ENCODE measurements around the gene RUBCNL.

RUBCNL gene

DNA sequence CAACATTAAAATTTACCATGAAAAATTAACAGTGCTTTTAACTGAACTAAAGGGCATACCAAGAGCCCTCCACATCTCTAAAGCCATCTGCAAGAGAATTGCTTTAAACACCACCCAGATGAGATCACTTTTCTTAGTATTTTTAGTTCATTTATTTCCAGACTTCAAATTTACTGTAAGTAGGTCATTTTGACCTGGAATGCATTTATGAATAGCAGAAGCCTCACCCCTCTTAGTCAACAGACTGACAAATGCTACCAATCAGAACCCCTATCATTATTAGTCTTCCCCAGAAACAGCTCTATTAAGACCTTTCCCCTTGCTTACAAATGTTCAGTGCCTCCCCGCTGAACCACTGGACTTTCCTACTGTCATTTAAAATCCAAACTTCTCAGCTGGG is 27.3 kb downstream of the RUBCNL start:
- peaks cover under 1% of the 10 kb centered on the region; the same call in 1 of the 2 replicates for H3K9me3 ChIP-seq (ENCODE audit: insufficient read depth, low read length)
- TF ChIP-seq YY1 (IDR thresholded peaks at IDR 0.05; ENCODE audit: insufficient read depth, insufficient read length), result no peak
- no peak for TF ChIP-seq ZNF274 (IDR thresholded peaks at IDR 0.05; ENCODE audit: low read depth, low read length)
- no peak for TF ChIP-seq SUZ12 (IDR thresholded peaks at IDR 0.05; ENCODE audit: extremely low read depth, insufficient read depth, insufficient read length)
- no peak overlapping the region for H3K4me3 ChIP-seq (ENCODE audit: insufficient read length, low read depth)
- DNase-seq (ENCODE audit: low read depth, low spot score), result no peak
- H3K4me1 ChIP-seq (ENCODE audit: insufficient read depth, insufficient read length), result no peaks in the 10 kb centered on the region
- no peaks in the 10 kb centered on the region for H3K27me3 ChIP-seq (ENCODE audit: insufficient read depth, insufficient read length)
- no peaks in the 10 kb centered on the region for H3K36me3 ChIP-seq (ENCODE audit: insufficient read depth, insufficient read length, low read length)
- no peak overlapping the region for H3K9ac ChIP-seq (ENCODE audit: insufficient read length, low read depth)

GRCh38 chr13:46355901-46356590 is 31.0 kb downstream of the RUBCNL start:
- Histone ChIP-seq H3K36me3 (ENCODE audit: insufficient read depth, insufficient read length, low read length) (no peaks in the 10 kb centered on the region), H3K9ac (ENCODE audit: insufficient read length, low read depth) (no peak overlapping the region)
- no peak for DNase-seq (ENCODE audit: low read depth, low spot score)

DNA sequence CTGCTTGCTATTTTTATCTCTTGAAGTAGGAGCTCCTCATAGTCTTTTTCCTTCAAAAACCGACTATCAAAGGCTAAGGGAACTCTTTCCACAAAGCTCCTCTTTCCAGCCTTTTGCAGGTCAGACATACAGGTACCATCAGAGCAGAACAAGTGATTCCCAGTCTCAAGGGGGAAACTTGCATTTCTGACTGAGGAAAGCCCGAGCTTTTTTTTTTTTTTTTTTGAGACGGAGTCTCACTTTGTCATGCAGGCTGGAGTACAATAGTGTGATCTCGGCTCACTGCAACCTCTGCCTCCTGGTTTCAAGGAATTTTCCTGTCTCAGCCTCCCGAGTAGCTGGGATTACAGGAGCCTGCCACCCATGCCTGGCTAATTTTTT is 32.0 kb downstream of the RUBCNL start:
- Histone ChIP-seq H3K9ac (ENCODE audit: insufficient read length, low read depth) (no peak overlapping the region), H3K9me3 (ENCODE audit: insufficient read depth, low read length) (peaks cover 5% of the 10 kb centered on the region; the same call in 1 of the 2 replicates), H3K27me3 (ENCODE audit: insufficient read depth, insufficient read length) (no peaks in the 10 kb centered on the region), H3K4me1 (ENCODE audit: insufficient read depth, insufficient read length) (no peaks in the 10 kb centered on the region), H3K36me3 (ENCODE audit: insufficient read depth, insufficient read length, low read length) (no peaks in the 10 kb centered on the region), H3K4me3 (ENCODE audit: insufficient read length, low read depth) (no peak overlapping the region)
- TF ChIP-seq SUZ12 (IDR thresholded peaks at IDR 0.05; ENCODE audit: extremely low read depth, insufficient read depth, insufficient read length) (no peak), YY1 (IDR thresholded peaks at IDR 0.05; ENCODE audit: insufficient read depth, insufficient read length) (no peak), ZNF274 (IDR thresholded peaks at IDR 0.05; ENCODE audit: low read depth, low read length) (no peak)
- peak; percentile 2 for DNase-seq (ENCODE audit: low read depth, low spot score)

More at GRCh38 chr13:46355901-46356590, 31.0 kb downstream of the RUBCNL start:
- H3K27me3 ChIP-seq (ENCODE audit: insufficient read depth, insufficient read length), result no peaks in the 10 kb centered on the region
- TF ChIP-seq YY1 (IDR thresholded peaks at IDR 0.05; ENCODE audit: insufficient read depth, insufficient read length) (no peak), SUZ12 (IDR thresholded peaks at IDR 0.05; ENCODE audit: extremely low read depth, insufficient read depth, insufficient read length) (no peak), ZNF274 (IDR thresholded peaks at IDR 0.05; ENCODE audit: low read depth, low read length) (no peak)
- no peaks in the 10 kb centered on the region for H3K4me1 ChIP-seq (ENCODE audit: insufficient read depth, insufficient read length)
- H3K4me3 ChIP-seq (ENCODE audit: insufficient read length, low read depth), result no peak overlapping the region
- peaks cover 5% of the 10 kb centered on the region; the same call in 1 of the 2 replicates for H3K9me3 ChIP-seq (ENCODE audit: insufficient read depth, low read length)

DNA sequence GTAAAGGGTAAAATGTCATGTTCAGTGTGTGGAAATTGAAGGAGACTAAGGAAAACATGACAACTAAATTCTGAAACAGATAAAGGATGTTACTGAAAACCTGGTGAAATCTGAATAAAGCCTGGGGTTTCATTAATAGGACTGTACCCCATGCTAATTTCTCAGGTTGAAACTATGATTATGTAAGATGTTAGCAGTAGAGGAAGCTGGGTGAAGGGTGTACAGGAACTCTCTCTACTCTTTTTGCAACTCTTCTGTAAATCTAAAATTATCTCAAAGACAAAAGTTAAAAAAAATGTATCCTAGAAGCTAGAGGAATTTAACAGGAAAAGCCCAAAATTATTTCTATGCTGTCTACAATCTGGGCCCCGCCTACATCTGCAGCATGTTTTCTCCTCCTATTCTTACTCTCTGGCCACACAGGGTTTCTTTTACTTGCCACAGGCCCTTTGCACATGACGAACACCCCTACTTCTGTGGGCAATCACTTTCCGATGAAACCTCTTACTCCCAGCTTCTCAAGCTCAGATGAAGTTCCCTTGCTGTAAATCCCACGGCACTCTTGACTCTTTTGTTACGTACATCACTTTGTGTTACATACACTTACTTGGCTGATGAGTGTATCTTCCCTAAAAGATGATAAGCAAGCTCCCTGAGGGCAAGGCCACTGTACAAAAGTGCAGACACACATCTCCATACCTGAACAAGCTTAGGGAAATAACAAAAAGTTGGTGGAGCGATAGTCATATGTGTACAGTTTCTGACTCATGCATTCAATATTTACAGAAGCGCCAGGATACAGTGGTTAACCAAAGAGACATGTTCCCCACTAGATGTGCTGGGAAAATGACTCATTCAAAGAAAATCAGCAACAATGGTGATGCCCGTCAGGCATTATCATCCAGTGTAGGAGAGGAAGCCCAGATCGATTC is 32.6 kb downstream of the RUBCNL start:
- no peak for TF ChIP-seq ZNF274 (IDR thresholded peaks at IDR 0.05; ENCODE audit: low read depth, low read length)
- no peak for TF ChIP-seq SUZ12 (IDR thresholded peaks at IDR 0.05; ENCODE audit: extremely low read depth, insufficient read depth, insufficient read length)
- TF ChIP-seq YY1 (IDR thresholded peaks at IDR 0.05; ENCODE audit: insufficient read depth, insufficient read length), result no peak
- Histone ChIP-seq H3K27me3 (ENCODE audit: insufficient read depth, insufficient read length) (no peaks in the 10 kb centered on the region), H3K9me3 (ENCODE audit: insufficient read depth, low read length) (peaks cover 5% of the 10 kb centered on the region; the same call in 1 of the 2 replicates), H3K36me3 (ENCODE audit: insufficient read depth, insufficient read length, low read length) (no peaks in the 10 kb centered on the region), H3K9ac (ENCODE audit: insufficient read length, low read depth) (no peak overlapping the region), H3K4me1 (ENCODE audit: insufficient read depth, insufficient read length) (no peaks in the 10 kb centered on the region), H3K4me3 (ENCODE audit: insufficient read length, low read depth) (no peak overlapping the region)
- no peak for DNase-seq (ENCODE audit: low read depth, low spot score)

- no peaks in the 10 kb centered on the region for H3K36me3 ChIP-seq (ENCODE audit: insufficient read depth, insufficient read length, low read length)
- TF ChIP-seq YY1 (IDR thresholded peaks at IDR 0.05; ENCODE audit: insufficient read depth, insufficient read length), result no peak
- no peak for TF ChIP-seq SUZ12 (IDR thresholded peaks at IDR 0.05; ENCODE audit: extremely low read depth, insufficient read depth, insufficient read length)
- no peak for TF ChIP-seq ZNF274 (IDR thresholded peaks at IDR 0.05; ENCODE audit: low read depth, low read length)
Observed at GRCh38 chr13:46352805-46353204, 34.2 kb downstream of the RUBCNL start.

DNA sequence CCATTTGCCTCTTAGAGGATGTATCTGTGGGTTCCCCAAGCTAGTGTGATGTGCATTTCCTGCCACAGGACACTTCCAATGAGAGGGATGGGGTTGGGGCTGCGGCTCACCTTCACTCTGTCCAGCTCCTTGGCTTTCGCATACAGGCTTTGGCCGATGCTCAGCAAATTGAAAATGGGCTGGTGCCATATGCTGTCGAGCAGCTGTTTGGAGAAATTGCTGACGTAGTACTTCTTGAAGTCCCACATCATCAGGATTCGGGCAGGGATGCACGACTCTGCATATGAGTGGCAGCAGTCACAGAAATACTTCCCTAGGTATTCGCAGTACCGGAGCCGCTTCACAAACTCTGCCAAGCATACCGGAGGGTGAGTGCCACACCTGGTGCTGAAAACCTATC is 37.0 kb downstream of the RUBCNL start:
- no peak for DNase-seq (ENCODE audit: low read depth, low spot score)
- no peak overlapping the region for H3K9ac ChIP-seq (ENCODE audit: insufficient read length, low read depth)
- TF ChIP-seq YY1 (IDR thresholded peaks at IDR 0.05; ENCODE audit: insufficient read depth, insufficient read length), result no peak
- no peak for TF ChIP-seq SUZ12 (IDR thresholded peaks at IDR 0.05; ENCODE audit: extremely low read depth, insufficient read depth, insufficient read length)
- no peak for TF ChIP-seq ZNF274 (IDR thresholded peaks at IDR 0.05; ENCODE audit: low read depth, low read length)
- H3K9me3 ChIP-seq (ENCODE audit: insufficient read depth, low read length), result peaks cover 5% of the 10 kb centered on the region; the same call in 1 of the 2 replicates
- no peaks in the 10 kb centered on the region for H3K4me1 ChIP-seq (ENCODE audit: insufficient read depth, insufficient read length)
- H3K27me3 ChIP-seq (ENCODE audit: insufficient read depth, insufficient read length), result no peaks in the 10 kb centered on the region
- H3K4me3 ChIP-seq (ENCODE audit: insufficient read length, low read depth), result no peak overlapping the region
- H3K36me3 ChIP-seq (ENCODE audit: insufficient read depth, insufficient read length, low read length), result no peaks in the 10 kb centered on the region

More at GRCh38 chr13:46352805-46353204, 34.2 kb downstream of the RUBCNL start:
- Histone ChIP-seq H3K9ac (ENCODE audit: insufficient read length, low read depth) (no peak overlapping the region), H3K9me3 (ENCODE audit: insufficient read depth, low read length) (peaks cover 5% of the 10 kb centered on the region; the same call in 1 of the 2 replicates), H3K4me3 (ENCODE audit: insufficient read length, low read depth) (no peak overlapping the region), H3K4me1 (ENCODE audit: insufficient read depth, insufficient read length) (no peaks in the 10 kb centered on the region), H3K27me3 (ENCODE audit: insufficient read depth, insufficient read length) (no peaks in the 10 kb centered on the region)
- no peak for DNase-seq (ENCODE audit: low read depth, low spot score)

DNA sequence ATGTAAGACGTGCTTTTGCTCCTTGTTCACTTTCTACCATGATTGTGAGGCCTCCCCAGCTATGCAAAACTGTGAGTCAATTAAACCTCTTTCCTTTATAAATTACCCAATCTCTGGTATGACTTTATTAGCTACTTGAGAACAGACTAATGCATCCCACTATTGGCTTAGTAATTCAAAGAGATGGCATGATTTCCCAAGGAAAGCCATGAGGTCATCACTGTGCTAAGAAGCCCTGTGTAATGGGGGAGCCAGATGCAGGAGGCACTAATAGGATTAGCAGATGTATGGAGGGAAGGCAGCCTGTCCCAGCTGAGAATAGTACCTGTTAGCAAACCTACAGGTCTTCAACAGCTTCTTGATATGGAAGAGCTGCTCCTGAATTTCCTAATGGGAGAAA is 38.1 kb downstream of the RUBCNL start:
- no peaks in the 10 kb centered on the region for H3K27me3 ChIP-seq (ENCODE audit: insufficient read depth, insufficient read length)
- no peaks in the 10 kb centered on the region for H3K9me3 ChIP-seq (ENCODE audit: insufficient read depth, low read length)
- TF ChIP-seq ZNF274 (IDR thresholded peaks at IDR 0.05; ENCODE audit: low read depth, low read length) (no peak), YY1 (IDR thresholded peaks at IDR 0.05; ENCODE audit: insufficient read depth, insufficient read length) (no peak), SUZ12 (IDR thresholded peaks at IDR 0.05; ENCODE audit: extremely low read depth, insufficient read depth, insufficient read length) (no peak)
- no peak overlapping the region for H3K4me3 ChIP-seq (ENCODE audit: insufficient read length, low read depth)
- H3K4me1 ChIP-seq (ENCODE audit: insufficient read depth, insufficient read length), result no peaks in the 10 kb centered on the region
- no peak for DNase-seq (ENCODE audit: low read depth, low spot score)
- H3K9ac ChIP-seq (ENCODE audit: insufficient read length, low read depth), result no peak overlapping the region
- H3K36me3 ChIP-seq (ENCODE audit: insufficient read depth, insufficient read length, low read length), result no peaks in the 10 kb centered on the region

Data from NT2/D1 (cell line).